Measurements from ENCODE around the gene NUMA1. TPM values are rescaled to one million over a fixed set of nuclear protein-coding genes. Genes with fewer than 3 reads are reported as not detected.

NUMA1 gene
- total and polyA plus RNA-seq, 9 of the 15 experiments (the other 6 are each of a cell fraction or from before 2014, with no cell fraction given) = 4.1 to 104 (median 51.2) TPM

- TF ChIP-seq ZNF511 (CRISPR knock-in tag; IDR thresholded peaks at IDR 0.05) (0 out of 2 replicates have a peak, but pooled peaks have one; percentile 23), MEIS2 (IDR thresholded peaks at IDR 0.05; ENCODE audit: partially characterized antibody) (peak; percentile 58), RNF219 (CRISPR knock-in tag; IDR thresholded peaks at IDR 0.05) (no peak), NR2C1 (IDR thresholded peaks at IDR 0.05) (peak; percentile 61), NR2C1 (tag; IDR thresholded peaks at IDR 0.05) (peak; percentile 75; the same call in 1 of the 2 replicates), PHB2 (IDR thresholded peaks at IDR 0.05; ENCODE audit: low read depth) (no peak), POLR2A (conservative IDR thresholded peaks at IDR 0.05) (peak; percentile 90), RREB1 (CRISPR knock-in tag; IDR thresholded peaks at IDR 0.05) (no peak), E2F4 (CRISPR knock-in tag; IDR thresholded peaks at IDR 0.05; ENCODE audit: low read depth) (peak; percentile 90), SMAD4 (CRISPR knock-in tag; conservative IDR thresholded peaks at IDR 0.05) (0 out of 2 replicates have a peak, but pooled peaks have one; percentile 14), ARID3A (IDR thresholded peaks at IDR 0.05; ENCODE audit: borderline replicate concordance, low read depth, low read length) (no peak), CCNT2 (IDR thresholded peaks at IDR 0.05; ENCODE audit: borderline replicate concordance, extremely low read depth, insufficient read length, low read depth, low read length) (no peak)
Measured at GRCh38 chr11:72080326-72081183, at the start of gene NUMA1, which contains the start of gene LRRC51 (continued).

Data from K562 (cell line).